Activated CD8-positive, alpha-beta memory T cell treated with anti-CD3 and anti-CD28 coated beads for 4 hours (primary cell): ENCODE results near the gene KIAA0930.

Experiments used
- DNase-seq, 2 donors: peaks; one replicate each; pipeline ENCODE4 v3.0.0-alpha.2; 2020; ENCODE audit warnings: low read depth in 2 of 2

Gene KIAA0930

DNA sequence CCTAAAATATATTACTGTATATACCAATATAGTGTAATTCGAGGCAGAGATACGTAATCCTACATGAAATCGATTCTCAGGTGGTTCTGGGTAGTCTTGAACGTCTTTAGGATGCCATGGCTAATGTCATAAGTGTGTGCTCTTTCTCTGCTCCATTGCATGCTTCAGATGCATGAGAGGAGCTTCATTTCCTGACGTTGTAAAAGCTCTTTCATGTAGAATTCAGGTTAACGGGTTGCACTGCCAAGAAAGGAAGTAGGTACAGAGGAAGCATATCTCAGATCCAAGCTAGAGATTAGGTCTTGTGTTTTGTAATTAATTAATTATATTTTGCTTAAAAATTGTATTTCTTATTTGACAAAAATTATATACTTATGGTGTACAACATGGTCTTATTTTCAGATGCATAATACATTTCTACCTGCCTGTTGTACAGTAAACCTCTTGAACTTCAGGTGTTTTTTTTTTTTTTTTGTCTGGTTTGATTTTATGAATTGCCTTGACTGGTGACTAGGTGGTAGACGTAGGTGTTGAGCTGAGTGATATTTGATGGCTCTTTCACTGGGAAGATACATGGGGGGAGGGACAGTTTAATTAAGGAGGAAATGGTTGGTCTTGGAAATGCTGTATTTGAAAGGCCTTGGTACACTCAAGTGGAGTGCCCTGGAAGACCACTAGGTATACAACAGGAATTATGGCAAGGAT, 67.7 kb downstream of the KIAA0930 start:
- no peak for DNase-seq

GRCh38 chr22:45171830-45172229, 68.9 kb downstream of the KIAA0930 start:
- no peak for DNase-seq

GRCh38 chr22:45169591-45170466, 70.9 kb downstream of the KIAA0930 start:
- DNase-seq, result no peak

GRCh38 chr22:45166932-45167331, 73.8 kb downstream of the KIAA0930 start:
- DNase-seq, result no peak

DNA sequence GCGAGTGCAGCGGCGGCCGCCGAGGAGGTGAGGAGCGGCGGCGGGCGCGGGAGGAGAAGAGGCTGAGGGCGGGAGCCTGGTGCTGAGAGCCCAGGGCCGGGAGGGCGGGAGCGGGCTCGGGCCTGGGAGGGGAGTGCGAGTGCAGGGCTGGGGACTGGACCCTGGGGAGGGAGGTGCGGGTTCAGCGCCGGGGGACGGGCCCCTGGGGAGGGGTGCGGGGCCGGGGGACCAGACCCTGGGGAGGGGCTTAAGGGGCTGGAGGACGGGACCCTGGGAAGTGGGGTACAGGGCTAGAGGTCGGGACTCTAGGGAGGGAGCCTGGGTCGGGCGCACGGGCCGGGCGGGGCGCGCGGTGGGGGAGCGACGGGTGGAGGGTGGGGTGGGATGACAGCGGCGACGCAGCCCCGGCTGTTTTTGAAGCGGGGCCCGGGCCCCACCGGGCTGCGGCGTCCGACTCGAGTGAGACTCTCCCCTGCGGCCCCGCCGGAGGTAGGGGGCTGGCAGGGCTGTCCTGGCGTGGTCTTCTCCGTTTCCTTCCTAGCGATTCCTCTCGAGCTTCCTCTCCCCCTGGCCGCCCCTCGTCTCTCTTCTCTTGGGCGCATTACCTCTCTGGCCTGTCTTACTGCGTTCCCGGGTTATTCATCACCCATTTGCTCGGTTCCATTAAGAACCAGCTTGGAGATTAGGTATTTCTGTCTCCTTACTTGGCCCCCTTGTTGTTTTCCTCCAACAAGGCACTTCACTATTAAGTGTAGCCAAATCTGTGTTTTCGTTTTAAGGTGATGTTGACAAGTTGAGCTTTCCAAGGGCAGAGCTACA, 76.2 kb downstream of the KIAA0930 start:
- no peak for DNase-seq

DNA sequence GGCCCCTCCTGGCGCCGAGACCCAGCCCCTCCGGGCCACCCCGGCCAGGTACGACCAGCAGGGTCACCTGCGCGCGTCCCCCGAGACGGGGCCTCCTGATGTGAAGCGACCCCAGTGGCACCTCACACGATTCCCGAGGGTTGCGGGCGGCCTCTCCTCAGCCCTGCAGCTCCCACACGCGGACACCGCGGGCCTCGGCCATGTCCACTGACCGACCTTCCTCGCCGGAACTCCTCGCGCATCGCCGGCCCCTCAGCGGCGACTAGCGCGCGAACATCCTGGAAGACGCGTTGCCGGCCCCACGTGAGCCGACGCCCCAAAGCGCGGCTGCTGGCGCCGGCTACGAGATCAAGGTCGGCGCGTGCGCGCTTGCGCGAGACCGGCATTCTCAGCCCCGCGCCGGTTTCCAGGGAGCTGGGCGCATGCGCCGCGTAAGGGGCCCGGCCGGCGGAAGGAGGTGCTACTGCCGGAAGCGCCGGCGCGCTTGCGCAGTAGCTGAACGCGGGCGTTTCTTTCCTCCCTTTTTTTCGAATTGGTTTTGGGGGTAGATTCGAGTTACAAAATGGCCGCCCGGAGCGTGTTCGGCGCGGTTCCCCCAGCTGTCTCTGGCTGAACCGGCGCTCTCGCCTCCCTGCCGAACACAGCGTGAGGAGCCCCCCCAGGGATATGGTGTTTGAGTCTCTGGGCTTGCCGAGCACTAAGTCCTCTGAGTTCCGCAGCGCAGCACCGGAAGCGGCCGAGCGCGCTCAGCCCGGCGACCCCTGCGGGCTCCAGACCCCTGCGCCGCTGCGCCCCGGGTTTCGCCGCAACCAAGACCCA, 77.0 kb downstream of the KIAA0930 start, which contains the start of gene NUP50:
Gene NUP50 (plus strand): TSS at position 475 of the 819 bp plus-strand sequence. CDS start 4,253 bp downstream, outside the sequence.
- peak; percentile 91 to 92 for DNase-seq

- DNase-seq, result no peak
Observed at GRCh38 chr22:45163099-45163450, 77.6 kb downstream of the KIAA0930 start.

GRCh38 chr22:45162531-45162930, 78.2 kb downstream of the KIAA0930 start:
- no peak for DNase-seq

- DNase-seq, result no peak
Observed at GRCh38 chr22:45159652-45160462, 80.8 kb downstream of the KIAA0930 start.

DNA sequence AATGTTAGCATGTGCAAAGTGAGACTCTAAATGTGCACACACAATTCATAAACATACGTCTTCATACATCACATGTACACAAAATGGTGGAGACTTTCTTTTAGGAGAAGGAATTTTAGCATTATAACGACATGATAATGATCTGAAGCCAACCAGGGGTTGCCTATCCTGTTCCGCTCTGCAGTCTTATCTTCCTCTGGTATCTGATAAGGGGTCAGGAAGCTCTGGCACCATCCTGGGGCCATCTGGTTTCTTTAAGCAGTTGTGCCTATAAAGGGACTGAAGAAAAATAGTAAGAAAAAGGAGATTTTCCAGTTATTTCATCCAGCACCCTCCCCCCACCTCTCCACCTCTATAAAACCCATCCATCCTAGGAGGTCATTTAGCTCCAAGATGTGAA, 82.8 kb downstream of the KIAA0930 start:
- DNase-seq, result no peak

- DNase-seq, result no peak
Observed at GRCh38 chr22:45155050-45155840, 85.4 kb downstream of the KIAA0930 start.

GRCh38 chr22:45154383-45154782, 86.3 kb downstream of the KIAA0930 start:
- no peak for DNase-seq

GRCh38 chr22:45151503-45151902, 89.2 kb downstream of the KIAA0930 start:
- DNase-seq, result no peak

DNA sequence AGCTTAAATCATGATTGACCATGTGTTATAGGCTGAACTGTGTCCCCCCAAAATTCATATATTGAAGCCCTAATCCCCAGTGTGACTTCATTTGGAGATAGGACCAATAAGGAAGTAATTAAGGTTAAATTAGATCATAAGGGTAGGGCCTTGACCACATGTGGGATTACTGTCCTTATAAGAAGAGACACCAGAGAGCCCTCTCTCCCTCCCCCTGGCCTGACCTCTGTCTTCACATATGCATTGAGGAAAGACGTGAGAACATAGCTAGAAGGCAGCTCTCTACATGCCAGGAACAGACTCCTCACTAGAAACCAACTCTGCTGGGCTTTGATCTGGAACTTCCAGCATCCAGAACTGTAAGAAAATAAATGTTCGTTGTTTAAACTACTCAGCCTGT, 90.6 kb downstream of the KIAA0930 start:
- DNase-seq, result no peak

GRCh38 chr22:45149671-45150070, 91.0 kb downstream of the KIAA0930 start:
- DNase-seq, result no peak

GRCh38 chr22:45144916-45145315, 95.8 kb downstream of the KIAA0930 start:
- DNase-seq, result no peak

GRCh38 chr22:45142376-45142775, 98.3 kb downstream of the KIAA0930 start:
- no peak for DNase-seq
